RPMI7951 (cell line): Measurements from ENCODE around the gene LMF1. TPM values are rescaled to one million over a fixed set of nuclear protein-coding genes. Genes with fewer than 3 reads are reported as not detected.

Source experiments
- DNase-seq: peaks from one replicate; pipeline ENCODE4 v3.0.0-alpha.2; 2012; ENCODE audit warnings: low read depth
- total RNA-seq: library from RNA; depleted of rRNA; stranded (reverse); fragments of >200 nt; shearing (Covaris generic); gene quantifications from 2 replicates; pipeline ENCODE4 v1.2.3, GENCODE V29; 2014; rRNA removed

The LMF1 gene
- total RNA-seq: 16.0 and 20.4 TPM in 2 replicates

DNA sequence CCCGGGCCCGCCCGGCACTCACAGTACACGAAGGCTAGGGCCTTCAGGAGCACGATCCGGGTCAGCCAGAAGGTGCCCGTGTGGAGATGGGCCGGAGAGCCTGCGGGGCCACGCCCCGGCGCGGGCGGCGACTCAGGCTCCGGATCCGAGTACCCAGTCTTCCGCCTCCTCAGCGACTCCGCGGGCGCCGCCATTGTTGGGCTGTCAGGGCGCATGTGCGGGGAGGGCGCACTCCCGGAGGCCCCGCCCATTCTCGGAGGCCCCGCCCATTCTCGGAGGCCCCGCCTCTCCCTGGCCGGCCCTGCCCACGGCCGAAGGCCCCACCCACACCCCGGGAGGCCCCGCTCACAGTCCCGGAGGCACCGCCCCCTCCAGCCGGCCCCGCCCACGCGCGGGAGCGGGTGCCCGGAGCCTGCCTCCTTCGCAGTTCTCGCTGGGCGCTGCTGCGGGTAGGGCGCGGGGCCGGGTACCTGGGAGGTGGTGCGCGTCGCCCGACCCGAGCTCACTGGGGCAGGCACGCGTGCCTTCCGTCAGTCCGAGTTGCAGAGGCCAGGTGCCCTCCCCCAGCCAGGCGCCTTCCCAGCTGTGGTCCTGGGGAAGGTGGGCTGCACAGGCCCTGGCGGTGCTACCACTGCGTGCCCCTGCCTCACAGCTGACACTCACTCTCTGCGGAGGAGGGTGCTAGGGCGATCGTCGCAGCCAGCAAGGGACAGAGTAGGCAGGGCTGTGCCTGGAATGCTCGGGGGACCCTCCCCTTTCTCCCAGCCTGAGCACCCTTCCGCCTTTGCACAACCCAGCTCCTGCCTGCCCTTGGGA is at the start of gene LMF1:
Gene LMF1, minus strand, starts transcription at position 219 of the 816 bp plus-strand sequence. Its CDS starts 4 bp downstream, at position 215.
- DNase-seq: peak; percentile 70

DNA sequence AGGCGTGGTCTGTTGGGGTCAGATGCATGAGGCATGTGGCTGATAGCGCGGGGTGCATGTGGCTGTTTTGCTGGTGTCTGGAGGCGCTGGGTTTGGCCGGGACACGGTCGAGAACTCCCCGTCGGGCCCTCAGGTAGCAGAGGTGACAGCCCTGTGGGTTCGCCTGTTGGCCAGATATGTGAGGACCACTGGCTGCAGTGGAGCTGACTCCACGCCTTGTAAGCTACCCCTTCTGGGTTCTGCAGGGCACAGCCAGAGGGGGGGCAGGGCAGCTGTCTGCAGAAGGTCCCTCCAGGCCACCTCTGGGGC is 49.3 kb upstream of the LMF1 start:
- no peak for DNase-seq

- peak; percentile 81 for DNase-seq
Measured at GRCh38 chr16:1019231-1020090, 48.7 kb upstream of the LMF1 start.

DNA sequence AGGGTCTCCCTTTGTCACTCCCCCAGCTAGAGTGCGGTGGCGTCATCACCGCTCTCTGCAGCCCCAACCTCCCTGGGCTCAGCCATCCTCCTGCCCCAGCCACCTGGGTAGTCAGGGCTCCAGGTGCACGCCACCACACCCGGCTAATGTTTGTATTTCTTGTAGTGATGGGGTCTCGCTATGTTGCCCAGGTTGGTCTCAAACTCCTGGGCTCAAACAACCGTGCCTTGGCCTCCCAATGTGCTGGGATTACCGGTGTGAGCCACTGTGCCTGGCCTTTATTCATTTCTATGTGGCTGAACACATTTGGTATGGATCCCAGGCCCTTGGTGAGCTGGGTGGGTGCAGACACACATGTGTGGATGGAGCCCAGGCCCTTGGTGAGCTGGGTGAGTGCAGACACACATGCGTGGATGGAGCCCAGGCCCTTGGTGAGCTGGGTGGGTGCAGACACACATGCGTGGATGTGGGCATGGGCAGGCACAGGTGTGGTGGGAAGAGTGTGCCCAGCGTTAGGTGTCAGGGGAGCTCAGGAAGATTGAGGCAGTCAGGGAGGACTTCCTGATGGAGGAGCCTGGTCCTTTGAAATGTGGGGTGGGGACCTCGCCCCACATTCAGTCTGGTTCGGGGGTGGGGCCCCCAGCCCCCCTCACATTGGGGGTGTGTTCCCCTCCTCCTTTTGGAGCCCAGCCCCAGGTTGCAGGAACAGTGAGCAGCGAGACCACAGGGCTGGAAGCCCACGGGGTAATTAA is 47.8 kb upstream of the LMF1 start:
- DNase-seq: no peak

- no peak for DNase-seq
Measured at GRCh38 chr16:1014771-1015495, 44.1 kb upstream of the LMF1 start.

DNA sequence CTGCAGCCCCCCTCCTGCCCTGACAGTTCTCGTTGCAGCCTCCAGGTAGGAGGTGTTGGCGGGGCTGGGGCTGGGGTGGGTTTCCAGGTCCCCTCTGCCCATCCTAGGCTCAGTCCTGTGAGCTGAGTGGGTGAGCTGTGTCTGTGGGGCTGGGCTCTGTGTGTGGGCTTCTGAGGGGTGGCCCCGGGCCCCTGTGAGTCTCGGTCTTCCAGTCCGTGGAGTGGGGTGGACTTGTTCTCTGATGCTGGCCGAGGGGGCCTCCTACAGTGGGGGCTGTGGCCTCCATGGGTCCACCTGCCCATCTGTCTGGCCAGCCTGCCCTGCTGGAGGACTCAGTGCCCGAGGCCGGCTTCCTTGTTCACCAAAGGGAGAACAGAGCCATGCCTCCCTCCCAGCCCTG is 43.4 kb upstream of the LMF1 start:
- DNase-seq: no peak

GRCh38 chr16:1013593-1013900 is 42.8 kb upstream of the LMF1 start:
- DNase-seq: no peak

DNA sequence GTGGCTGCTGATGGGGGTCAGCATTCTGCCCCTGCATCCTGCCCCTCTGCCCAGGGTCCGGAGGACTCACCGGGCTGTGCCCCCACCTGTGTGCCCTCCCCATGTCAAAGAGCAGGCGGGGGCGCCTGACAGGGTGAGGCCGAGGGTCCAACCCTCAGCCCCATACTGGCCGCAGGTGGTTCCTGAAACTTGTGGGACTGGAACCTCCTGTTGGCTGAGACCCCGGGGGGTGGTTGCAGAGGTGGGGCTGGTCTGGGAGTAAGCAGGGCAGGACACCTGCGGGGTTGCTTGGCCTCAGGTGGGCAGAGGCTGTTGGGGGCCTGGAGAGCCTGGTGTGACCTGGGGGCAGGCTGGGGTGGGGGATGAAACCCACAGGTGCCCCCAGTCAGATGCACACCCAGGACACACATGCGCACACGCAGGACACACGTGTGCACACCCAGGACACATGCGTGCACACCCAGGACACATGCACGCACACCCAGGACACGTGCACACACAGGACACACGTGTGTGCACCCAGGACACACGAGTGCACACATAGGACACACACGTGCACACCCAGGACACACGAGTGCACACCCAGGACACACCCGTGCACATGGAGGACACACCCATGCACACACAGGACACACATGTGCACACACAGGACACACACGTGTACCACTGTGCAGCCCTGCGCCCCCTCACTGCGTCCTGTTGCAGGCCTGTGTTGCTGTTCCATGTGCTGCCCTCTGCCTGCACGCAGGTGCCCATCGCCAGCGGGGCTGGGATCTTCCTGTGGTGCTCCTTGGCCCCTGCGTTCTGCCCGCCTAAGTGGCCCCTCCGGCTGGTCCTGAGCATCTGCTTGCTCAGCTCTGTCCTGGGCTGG is 42.2 kb upstream of the LMF1 start:
- DNase-seq: no peak

GRCh38 chr16:1012135-1012534 is 41.4 kb upstream of the LMF1 start:
- no peak for DNase-seq

GRCh38 chr16:1011316-1012082 is 40.7 kb upstream of the LMF1 start:
- DNase-seq: no peak

GRCh38 chr16:1010815-1011214 is 40.0 kb upstream of the LMF1 start:
- no peak for DNase-seq

- DNase-seq: no peak
Measured at GRCh38 chr16:1010251-1010650, 39.5 kb upstream of the LMF1 start.

- DNase-seq: no peak
Measured at GRCh38 chr16:1009358-1010150, 38.8 kb upstream of the LMF1 start.

DNA sequence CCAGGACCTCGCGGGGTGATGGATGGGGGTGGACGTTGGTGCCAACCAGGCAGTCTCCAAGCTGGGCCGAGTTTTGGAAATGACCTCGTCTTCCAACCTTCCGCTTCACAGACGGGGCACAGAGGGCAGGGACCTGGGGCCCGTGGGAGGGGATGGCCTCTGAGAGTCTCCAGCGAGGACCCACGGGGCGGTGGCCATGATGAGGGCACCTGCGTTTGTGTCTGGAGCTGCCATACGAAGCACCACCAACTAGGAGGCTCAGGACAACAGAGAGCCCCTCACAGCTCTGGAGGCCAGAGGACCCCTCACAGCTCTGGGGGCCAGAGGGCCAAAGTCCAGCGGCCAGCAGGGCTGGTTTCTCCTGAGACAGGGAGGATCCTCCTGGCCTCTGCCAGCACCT is 37.3 kb upstream of the LMF1 start:
- no peak for DNase-seq

DNA sequence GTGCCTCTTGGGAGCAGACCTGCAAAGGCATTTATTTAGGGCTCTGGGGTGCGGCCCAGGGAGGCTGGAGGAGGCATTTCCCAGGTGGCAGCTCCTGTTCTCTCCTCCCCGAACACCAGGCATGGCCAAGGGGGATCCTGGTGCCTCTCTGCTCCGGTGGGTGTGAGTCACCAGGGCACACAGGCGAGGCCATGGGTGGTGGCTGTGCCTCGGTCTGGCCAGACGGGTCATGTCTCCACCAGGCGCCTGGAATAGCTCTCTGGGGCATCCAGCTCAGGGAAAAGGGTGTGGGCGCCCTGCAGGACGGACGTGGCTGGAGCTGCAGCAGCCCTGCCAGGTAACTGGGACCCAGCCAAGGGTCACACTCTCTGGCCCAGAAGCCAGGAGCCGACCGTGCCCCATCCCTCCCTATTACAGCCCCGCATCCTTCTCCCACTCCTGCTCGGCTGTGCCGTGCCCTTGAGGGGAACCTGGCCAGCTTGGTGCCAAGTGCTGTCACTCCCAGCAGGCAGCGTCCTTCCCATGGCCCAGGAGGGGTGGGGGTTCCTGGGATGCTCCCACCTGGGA is 36.6 kb upstream of the LMF1 start:
- DNase-seq: no peak

GRCh38 chr16:1006781-1007180 is 36.0 kb upstream of the LMF1 start:
- DNase-seq: no peak

- no peak for DNase-seq
Measured at GRCh38 chr16:1005286-1005685, 34.5 kb upstream of the LMF1 start.

DNA sequence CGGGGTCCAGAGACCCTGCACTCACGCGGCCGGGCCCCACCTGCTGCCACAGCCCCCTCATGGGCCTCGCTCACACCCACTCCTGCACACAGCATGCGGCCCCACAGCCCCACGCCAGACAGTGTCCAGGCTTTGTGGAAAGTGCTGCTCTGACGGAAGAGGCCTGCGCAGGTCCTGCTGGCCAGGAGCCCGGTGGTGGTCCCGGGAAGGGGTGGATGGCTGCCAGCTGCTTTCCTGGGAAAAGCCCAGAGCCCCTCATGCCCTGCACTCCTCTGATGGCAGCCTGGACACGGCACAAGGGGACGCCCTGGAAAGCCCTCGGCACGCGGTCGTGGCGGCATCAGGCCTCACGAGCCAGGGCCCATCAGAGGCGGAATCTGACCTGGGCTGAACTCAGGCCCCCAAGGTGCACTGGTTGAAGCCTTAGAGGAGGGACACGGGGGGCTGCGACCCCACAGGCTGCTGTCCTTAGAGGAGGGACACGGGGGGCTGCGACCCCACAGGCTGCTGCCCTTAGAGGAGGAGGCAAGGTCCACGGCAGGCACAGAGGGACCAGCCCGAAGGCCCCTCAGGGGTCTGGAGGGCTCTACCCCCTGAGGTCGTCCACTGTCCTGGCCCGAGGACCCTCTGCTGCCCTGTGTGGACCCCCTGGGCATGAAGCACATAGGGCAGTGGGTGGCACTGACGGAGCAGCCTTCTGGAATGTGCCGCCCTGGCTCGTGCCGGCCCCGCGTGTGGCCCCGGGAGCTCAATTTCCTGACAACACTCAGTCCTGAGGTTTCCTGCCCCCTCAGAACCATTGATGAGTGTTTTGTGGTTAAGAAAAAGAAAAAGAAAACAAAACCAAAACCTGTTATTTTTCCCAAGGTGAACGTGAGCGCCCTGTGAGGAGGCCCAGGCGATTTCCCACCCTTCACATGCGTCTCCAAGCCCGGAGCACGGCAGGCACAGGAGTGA is 32.9 kb upstream of the LMF1 start:
- DNase-seq: peak; percentile 52
